ENCODE results near the gene THBD. TPM values are rescaled to one million over a fixed set of nuclear protein-coding genes. Genes with fewer than 3 reads are reported as not detected.

THBD gene
- 16.9 and 30.9 TPM in 2 replicates for total RNA-seq

DNA sequence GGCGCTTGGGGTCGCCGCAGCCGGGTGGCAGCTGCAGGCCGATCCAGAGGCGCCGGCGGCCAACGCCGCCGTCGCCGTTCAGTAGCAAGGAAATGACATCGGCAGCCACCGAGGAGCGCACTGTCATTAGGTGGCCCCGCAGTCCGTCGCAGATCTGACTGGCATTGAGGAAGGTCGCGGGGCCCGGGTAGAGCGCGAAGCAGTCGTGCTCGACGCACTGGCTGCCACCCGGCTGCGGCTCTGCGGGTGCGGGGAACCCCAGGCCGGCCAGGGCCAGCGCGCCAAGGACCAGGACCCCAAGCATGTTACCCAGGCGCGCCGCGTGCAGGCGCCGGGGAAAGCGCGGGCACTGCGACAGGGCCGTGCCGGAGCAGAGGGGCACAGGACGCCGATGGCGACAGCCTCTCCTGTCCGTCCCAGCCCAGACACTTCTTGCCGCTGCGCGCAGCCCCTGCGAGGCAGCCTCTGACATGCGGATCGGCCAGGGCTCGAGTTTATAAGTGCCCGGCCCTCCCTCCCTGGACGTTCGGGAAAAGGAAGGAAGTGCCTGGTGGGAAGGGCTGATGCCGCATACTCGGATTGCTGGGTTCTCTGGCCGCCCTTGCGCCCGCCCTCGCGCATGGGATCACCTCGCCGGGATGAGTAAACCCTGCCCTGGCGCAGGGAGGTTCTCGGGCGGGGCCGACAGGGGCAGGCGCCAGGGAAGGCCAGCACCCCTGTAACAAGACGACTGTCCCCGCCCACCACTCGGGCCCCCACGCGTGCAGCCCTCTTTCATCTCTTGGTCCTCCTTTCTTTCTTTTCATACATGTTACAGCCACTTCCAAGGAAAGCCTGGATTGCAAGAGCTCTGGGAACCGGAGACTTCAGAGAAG lies at the start of gene THBD:
TSS of gene THBD (minus strand) at position 472 of the 875 bp plus-strand sequence. CDS start at position 304, 168 bp downstream.

GRCh38 chr20:23086056-23086566 lies 36.6 kb upstream of the THBD start, which contains the start of gene CD93:
CD93 (minus strand) TSS chr20:23086324; CDS start chr20:23086192, 132 bp downstream.

DNA sequence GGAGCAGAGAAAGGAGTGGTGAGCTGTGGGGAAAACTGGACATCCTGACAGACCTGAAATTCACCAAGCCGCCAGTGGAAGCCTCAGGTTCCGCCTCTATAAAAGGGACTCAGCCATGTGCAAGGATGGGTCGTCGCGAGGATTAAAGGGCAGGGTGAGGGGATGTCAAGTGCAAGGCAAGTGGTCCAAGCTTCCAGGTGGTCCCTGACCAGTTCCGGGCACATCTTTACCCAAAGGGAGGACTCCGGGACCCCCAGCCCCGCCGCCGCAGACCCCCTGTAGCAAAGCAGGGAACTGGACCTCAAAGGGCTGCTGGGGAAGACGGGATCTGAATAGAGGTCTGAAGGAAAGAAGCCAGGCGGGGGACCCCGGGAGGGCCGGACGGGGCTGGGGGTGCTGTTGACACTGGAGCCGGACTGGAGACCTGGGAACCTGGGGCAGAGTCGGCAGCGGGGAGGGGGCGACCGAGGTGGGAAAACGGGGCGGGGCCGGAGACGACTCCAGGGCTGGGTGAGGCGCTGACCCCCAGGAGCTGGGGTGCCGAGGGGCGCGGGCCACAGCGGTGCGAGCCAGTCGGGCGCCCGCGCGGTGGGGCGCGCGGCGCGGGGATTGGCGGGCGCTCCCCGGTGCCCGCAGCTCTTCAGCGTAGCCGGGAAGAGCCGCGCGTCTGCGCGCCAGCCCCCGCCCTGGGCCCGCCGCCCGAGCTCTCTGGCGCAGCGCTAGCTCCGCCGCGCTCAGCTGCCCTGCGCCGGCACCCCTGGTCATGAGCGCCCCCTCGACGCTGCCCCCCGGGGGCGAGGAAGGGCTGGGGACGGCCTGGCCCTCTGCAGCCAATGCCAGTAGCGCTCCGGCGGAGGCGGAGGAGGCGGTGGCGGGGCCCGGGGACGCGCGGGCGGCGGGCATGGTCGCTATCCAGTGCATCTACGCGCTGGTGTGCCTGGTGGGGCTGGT lies 14.5 kb downstream of the THBD start, which contains the start of gene SSTR4:
TSS of gene SSTR4 (plus strand) at position 592 of the 951 bp plus-strand sequence. CDS start at position 764, 172 bp downstream.

Other genes starting within 250 kb of the THBD start
- not detected in 2 replicates for gene SSTR4, start 14.4 kb downstream of the THBD start, total RNA-seq
- gene CD93, start 36.7 kb upstream of the THBD start, total RNA-seq: under 0.01 TPM in 2 replicates